ENCODE data around the gene GRM8. TPM values are rescaled to one million over a fixed set of nuclear protein-coding genes. Genes with fewer than 3 reads are reported as not detected.

The GRM8 gene
- total RNA-seq, 3 donors from 2014 or later, result not detected

DNA sequence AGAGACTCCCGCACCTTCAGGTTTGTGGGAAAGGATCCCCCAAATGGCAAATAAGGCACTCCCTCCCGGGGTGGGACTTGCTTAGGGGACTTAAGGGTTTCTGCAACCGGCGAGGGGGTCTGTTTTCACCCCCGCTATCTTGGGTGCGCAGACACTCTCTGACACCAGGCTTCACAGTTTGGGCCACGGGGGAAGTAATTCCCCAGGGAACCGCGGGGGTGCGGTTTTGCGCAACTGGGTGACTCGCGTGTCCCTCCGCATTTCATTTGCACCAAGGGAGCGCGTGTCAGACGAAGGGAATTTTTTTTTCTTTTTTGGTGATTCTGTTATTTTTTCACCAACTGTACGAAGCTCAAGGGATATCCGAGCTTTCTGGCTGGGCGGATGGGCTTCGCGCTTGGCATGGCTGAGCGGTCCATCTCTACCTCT lies 1.7 kb downstream of the GRM8 start:
- H3K27ac ChIP-seq, result no peak overlapping the region
- peaks cover 0 to 15% of the 10 kb centered on the region in 2 donors for H3K4me1 ChIP-seq
- DNase-seq (ENCODE audit: low spot score in 2 of 2), result no peak
- no peak for TF ChIP-seq POLR2A (IDR thresholded peaks at IDR 0.05)
- TF ChIP-seq, protein P1, sequence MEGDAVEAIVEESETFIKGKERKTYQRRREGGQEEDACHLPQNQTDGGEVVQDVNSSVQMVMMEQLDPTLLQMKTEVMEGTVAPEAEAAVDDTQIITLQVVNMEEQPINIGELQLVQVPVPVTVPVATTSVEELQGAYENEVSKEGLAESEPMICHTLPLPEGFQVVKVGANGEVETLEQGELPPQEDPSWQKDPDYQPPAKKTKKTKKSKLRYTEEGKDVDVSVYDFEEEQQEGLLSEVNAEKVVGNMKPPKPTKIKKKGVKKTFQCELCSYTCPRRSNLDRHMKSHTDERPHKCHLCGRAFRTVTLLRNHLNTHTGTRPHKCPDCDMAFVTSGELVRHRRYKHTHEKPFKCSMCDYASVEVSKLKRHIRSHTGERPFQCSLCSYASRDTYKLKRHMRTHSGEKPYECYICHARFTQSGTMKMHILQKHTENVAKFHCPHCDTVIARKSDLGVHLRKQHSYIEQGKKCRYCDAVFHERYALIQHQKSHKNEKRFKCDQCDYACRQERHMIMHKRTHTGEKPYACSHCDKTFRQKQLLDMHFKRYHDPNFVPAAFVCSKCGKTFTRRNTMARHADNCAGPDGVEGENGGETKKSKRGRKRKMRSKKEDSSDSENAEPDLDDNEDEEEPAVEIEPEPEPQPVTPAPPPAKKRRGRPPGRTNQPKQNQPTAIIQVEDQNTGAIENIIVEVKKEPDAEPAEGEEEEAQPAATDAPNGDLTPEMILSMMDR (IDR thresholded peaks at IDR 0.05), result no peak
- TF ChIP-seq POLR2AphosphoS5 (IDR thresholded peaks at IDR 0.05), result no peak
- peaks cover 0 to 67% of the 10 kb centered on the region in 2 donors for H3K27me3 ChIP-seq
- H3K4me3 ChIP-seq, result peak overlapping the region in 2 of 3 donors; percentile 74 to 75
- intact Hi-C loops (cut with DNase I; ENCODE audit: low total_unique reads), result no loop called here
- H3K9me3 ChIP-seq, result no peaks in the 10 kb centered on the region
- H3K36me3 ChIP-seq, result no peaks in the 10 kb centered on the region

DNA sequence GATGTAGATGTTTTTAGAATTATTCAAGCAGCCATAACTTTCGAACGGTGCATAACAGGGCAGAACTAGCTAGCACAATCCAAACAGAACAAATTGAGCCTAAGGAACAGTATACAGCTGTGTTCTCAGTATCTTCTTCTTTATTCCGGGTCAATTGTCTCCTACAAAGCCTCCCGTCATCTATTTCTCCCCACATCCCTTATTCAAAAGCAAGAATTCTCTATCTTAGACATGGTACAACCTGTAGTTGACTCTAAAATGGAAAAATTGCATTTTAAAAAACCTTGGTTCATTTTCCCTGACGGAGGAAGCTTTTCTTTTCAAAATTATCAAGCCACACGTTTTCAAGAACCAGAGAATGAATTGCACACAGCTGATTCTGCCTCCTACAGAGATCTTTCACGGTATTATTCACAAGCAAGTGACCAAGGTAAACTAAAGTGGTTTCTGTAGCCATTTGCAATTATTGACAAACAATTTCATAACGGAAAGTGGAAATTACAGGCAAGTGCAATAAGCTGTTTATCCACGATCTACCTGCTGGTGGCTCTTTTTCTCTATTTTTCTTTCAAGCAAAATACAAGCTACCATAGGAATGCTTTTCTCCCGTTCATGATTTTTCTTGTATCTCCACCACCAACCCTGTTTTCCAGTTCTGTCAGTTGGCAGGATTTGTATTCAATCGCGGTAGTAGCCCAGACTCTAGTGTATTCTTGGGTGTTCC lies 2.3 kb downstream of the GRM8 start:
- Histone ChIP-seq H3K4me1 (peaks cover 0 to 15% of the 10 kb centered on the region in 2 donors), H3K27ac (no peak overlapping the region), H3K27me3 (peaks cover 0 to 68% of the 10 kb centered on the region in 2 donors), H3K9me3 (no peaks in the 10 kb centered on the region), H3K4me3 (peak overlapping the region in 1 of 3 donors; percentile 74), H3K36me3 (no peaks in the 10 kb centered on the region)
- intact Hi-C loops (cut with DNase I; ENCODE audit: low total_unique reads), result no loop called here
- TF ChIP-seq, protein P1 (IDR thresholded peaks at IDR 0.05), result no peak
- TF ChIP-seq POLR2A (IDR thresholded peaks at IDR 0.05), result no peak
- TF ChIP-seq POLR2AphosphoS5 (IDR thresholded peaks at IDR 0.05), result no peak
- DNase-seq (ENCODE audit: low spot score in 2 of 2), result no peak

DNA sequence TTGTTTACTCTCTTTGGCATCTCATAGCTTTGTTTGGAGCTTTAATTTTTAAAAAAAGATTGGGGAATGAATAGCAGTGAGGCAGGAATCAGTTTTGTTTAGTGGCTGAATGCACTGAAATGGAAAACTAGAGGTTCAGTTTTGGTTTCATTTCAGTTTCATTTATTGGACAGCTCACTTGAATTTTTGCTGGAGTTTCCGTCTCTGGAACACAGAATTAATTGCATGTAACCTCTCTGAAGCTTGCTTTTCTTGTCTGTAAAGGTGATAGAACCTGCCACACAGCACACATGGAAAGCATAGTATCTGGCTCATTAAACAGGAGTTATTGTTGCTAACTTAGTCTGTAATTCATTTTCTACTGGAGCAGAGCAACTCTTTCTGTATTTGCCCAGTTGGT lies 7.1 kb downstream of the GRM8 start:
- TF ChIP-seq POLR2AphosphoS5 (IDR thresholded peaks at IDR 0.05) (no peak), POLR2A (IDR thresholded peaks at IDR 0.05) (no peak)
- TF ChIP-seq, protein P1 (IDR thresholded peaks at IDR 0.05), result no peak
- Histone ChIP-seq H3K9me3 (no peaks in the 10 kb centered on the region), H3K4me1 (no peaks in the 10 kb centered on the region), H3K4me3 (no peak overlapping the region), H3K36me3 (no peaks in the 10 kb centered on the region), H3K27me3 (peaks cover 0 to 43% of the 10 kb centered on the region in 2 donors), H3K27ac (no peak overlapping the region)
- intact Hi-C loops (cut with DNase I; ENCODE audit: low total_unique reads), result no loop called here
- no peak for DNase-seq (ENCODE audit: low spot score in 2 of 2)

DNA sequence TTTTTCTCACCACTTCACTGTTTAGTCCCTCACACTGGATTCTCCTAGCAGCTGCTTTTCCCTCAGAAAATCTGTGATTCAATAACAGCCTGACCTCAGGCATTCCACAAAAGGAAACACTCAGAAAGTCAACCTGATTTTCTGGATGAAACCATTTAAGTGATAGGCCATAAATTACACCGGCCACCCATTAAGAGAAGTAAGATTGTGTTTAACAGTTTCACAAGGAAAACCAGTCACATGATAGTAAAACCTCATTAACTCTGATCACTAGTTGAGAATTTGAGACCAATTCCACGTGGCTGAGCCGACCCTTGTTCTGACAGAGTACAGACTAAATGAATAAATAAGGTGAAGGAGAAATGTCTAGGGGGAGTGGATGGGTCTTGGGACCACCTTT lies 7.7 kb downstream of the GRM8 start:
- Histone ChIP-seq H3K27ac (no peak overlapping the region), H3K9me3 (no peaks in the 10 kb centered on the region), H3K4me1 (no peaks in the 10 kb centered on the region), H3K36me3 (no peaks in the 10 kb centered on the region), H3K27me3 (peaks cover 0 to 37% of the 10 kb centered on the region in 2 donors), H3K4me3 (no peak overlapping the region)
- no peak for DNase-seq (ENCODE audit: low spot score in 2 of 2)
- intact Hi-C loops (cut with DNase I; ENCODE audit: low total_unique reads), result no loop called here
- TF ChIP-seq POLR2AphosphoS5 (IDR thresholded peaks at IDR 0.05), result no peak
- TF ChIP-seq, protein P1 (IDR thresholded peaks at IDR 0.05), result no peak
- no peak for TF ChIP-seq POLR2A (IDR thresholded peaks at IDR 0.05)

DNA sequence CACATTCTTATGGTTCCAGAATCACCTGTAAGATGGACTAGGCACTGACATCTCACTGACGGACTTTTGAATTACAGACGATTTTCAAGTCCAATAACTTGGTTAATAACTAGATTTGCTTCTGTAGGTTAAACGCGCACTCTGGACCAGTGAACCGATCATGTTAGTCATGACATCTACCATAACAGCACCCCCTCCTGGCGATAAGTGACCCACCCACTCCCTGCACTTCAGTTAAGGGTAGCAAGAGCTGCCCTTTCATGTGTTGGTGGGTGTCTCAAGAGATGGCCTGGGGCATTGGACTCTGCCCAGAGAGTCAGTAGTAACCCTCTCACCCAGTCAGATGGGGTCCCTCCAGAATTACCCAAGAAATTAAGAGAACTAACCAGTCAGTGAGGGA lies 12.9 kb downstream of the GRM8 start:
- H3K4me1 ChIP-seq, result no peaks in the 10 kb centered on the region
- DNase-seq (ENCODE audit: low spot score in 2 of 2), result no peak
- intact Hi-C loops (cut with DNase I; ENCODE audit: low total_unique reads), result no loop called here
- no peaks in the 10 kb centered on the region for H3K36me3 ChIP-seq
- no peaks in the 10 kb centered on the region for H3K27me3 ChIP-seq
- H3K4me3 ChIP-seq, result no peak overlapping the region
- no peak overlapping the region for H3K27ac ChIP-seq
- H3K9me3 ChIP-seq, result no peaks in the 10 kb centered on the region
- no peak for TF ChIP-seq POLR2AphosphoS5 (IDR thresholded peaks at IDR 0.05)
- no peak for TF ChIP-seq POLR2A (IDR thresholded peaks at IDR 0.05)
- TF ChIP-seq, protein P1 (IDR thresholded peaks at IDR 0.05), result no peak

All from breast epithelium (tissue), 4 donors.